Body of pancreas (tissue), 4 donors: ENCODE data around the gene ARNT2.

ENCODE experiments used
- POLR2A ChIP-seq, 3 donors: fragments of 450-650 bp; IDR thresholded peaks; one replicate each; pipeline ENCODE4 v1.6.1; 2016; ENCODE audit warnings: antibody characterized with exemption in 3 of 3, mild to moderate bottlenecking in 2 of 3
- TF ChIP-seq, protein P1 (sequence below), 7 experiments: fragments of 450-650 bp in 4 of 7; fragments of 200-600 bp in 3 of 7; sonication (generic) in 3 of 7; IDR thresholded peaks; one replicate each; pipeline ENCODE4 v1.5.1; 2016 to 2019; ENCODE audit warnings: antibody characterized with exemption in 7 of 7

GRCh38 chr15:80374441-80374840 is 29.7 kb upstream of the ARNT2 start:
- TF ChIP-seq, protein P1, sequence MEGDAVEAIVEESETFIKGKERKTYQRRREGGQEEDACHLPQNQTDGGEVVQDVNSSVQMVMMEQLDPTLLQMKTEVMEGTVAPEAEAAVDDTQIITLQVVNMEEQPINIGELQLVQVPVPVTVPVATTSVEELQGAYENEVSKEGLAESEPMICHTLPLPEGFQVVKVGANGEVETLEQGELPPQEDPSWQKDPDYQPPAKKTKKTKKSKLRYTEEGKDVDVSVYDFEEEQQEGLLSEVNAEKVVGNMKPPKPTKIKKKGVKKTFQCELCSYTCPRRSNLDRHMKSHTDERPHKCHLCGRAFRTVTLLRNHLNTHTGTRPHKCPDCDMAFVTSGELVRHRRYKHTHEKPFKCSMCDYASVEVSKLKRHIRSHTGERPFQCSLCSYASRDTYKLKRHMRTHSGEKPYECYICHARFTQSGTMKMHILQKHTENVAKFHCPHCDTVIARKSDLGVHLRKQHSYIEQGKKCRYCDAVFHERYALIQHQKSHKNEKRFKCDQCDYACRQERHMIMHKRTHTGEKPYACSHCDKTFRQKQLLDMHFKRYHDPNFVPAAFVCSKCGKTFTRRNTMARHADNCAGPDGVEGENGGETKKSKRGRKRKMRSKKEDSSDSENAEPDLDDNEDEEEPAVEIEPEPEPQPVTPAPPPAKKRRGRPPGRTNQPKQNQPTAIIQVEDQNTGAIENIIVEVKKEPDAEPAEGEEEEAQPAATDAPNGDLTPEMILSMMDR (IDR thresholded peaks at IDR 0.05): no peak
- no peak for TF ChIP-seq POLR2A (IDR thresholded peaks at IDR 0.05)
